Esophagus (tissue), 2 donors: ENCODE data around the gene CLCNKA. TPM values are rescaled to one million over a fixed set of nuclear protein-coding genes. Genes with fewer than 3 reads are reported as not detected.
"Not testable (repeated sequence)": the region's sequence is repeated elsewhere in the genome, so short reads cannot be mapped to it uniquely, and the experiment has no call there.

Experiments used
- H3K27ac ChIP-seq, 2 donors: one replicate each; pipeline ENCODE4 v1.5.1; 2013; ENCODE audit warnings: low read depth in 2 of 2, mild to moderate bottlenecking in 2 of 2, inconsistent platforms in 1 of 2, low read length in 1 of 2, moderate library complexity in 1 of 2
- H3K27me3 ChIP-seq, 2 donors: one replicate each; pipeline ENCODE4 v1.6.1; 2013; ENCODE audit warnings: low read length in 2 of 2, control low read depth in 1 of 2, mild to moderate bottlenecking in 1 of 2; ENCODE audit not compliant: insufficient read depth in 2 of 2, control insufficient read depth in 1 of 2
- H3K36me3 ChIP-seq, 2 donors: one replicate each; pipeline ENCODE4 v1.6.1; 2013; ENCODE audit warnings: low read length in 1 of 2; ENCODE audit not compliant: control insufficient read depth in 2 of 2, insufficient read depth in 2 of 2
- H3K4me1 ChIP-seq, 2 donors: one replicate each; pipeline ENCODE4 v1.6.1; 2013; ENCODE audit warnings: low read length in 1 of 2; ENCODE audit not compliant: control insufficient read depth in 2 of 2, insufficient read depth in 2 of 2
- H3K4me3 ChIP-seq, 2 donors: one replicate each; pipeline ENCODE4 v1.5.1; 2013; ENCODE audit warnings: low read length in 2 of 2, mild to moderate bottlenecking in 2 of 2, low read depth in 1 of 2, moderate library complexity in 1 of 2
- H3K9me3 ChIP-seq, 2 donors: one replicate each; pipeline ENCODE4 v1.6.1; 2013; ENCODE audit warnings: mild to moderate bottlenecking in 2 of 2, low read depth in 1 of 2, low read length in 1 of 2, moderate library complexity in 1 of 2; ENCODE audit not compliant: control insufficient read depth in 2 of 2, insufficient read depth in 1 of 2
- WGBS, 2 donors: extraction: QIAGEN DNeasy Blood & Tissue Kit; methylation state at CpG; one replicate each; pipeline ENCODE4 v1.1.7; 2013; 5-methylcytosine and 5-hydroxymethylcytosine counted together
- polyA plus RNA-seq, 2 donors: library from polyadenylated mRNA; stranded (reverse); fragments of 200-250 nt; gene quantifications; one replicate each; pipeline ENCODE4 v1.2.3, GENCODE V29; 2013
- donor health status: healthy with polysubstance abuse.
- donor health status: Bipolar disorder and iron deficiency.

Gene CLCNKA
- polyA plus RNA-seq, 2 donors: 0.04 to 0.06 TPM

DNA sequence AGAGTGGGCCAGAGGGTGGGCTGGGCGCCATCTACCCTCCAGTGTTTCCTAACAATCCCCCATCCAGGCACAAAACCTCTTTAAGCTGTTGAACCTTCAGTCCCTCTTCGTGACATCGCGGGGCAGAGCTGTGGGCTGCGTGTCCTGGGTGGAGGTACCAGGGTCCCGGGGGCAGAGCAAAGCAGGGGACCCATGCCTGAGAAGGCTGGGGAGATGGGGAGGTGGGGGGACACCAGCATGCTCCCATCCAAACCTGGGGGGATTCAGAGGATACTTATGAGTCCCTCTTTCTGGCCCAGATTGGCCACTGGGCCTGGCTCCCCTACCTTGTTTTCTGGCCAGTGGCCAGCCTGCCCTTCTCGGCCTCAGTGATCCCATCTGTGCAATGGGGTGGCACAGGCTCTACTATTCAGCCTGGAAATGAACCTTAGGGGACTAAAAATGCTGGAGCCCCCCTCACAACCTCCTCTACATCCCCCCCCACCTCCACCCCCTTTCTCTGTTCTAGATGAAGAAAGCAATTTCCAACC is 11.3 kb downstream of the CLCNKA start:
- H3K4me3 ChIP-seq, H3K36me3 ChIP-seq, H3K9me3 ChIP-seq, H3K27me3 ChIP-seq, H3K27ac ChIP-seq, H3K4me1 ChIP-seq: not testable (repeated sequence)
- 63 to 65% methylated on average over 7 of the region's 7 CpGs for WGBS, 2 donors

DNA sequence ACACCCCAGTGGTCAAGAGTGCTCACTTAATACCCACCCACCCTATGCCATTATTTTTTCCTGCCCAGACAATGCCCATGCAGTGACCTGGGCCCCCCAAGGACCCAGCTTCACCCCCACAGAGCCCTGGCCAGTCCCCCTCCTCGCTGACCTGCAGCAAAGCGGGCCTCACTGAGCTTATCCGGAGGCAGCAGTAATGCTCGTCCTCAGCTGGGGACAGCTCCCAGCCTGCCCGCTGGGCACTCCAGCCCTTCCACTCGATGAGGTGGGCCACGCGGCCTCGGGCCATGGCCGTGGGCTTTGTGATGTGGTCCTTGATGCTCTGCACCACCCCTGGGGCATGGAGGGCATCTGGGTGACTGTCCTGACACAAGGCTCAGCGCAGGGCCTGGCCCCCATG is 14.6 kb downstream of the CLCNKA start:
- not testable (repeated sequence) for H3K36me3 ChIP-seq, H3K27ac ChIP-seq, H3K27me3 ChIP-seq, H3K4me1 ChIP-seq, H3K9me3 ChIP-seq, H3K4me3 ChIP-seq
- 85 to 87% methylated on average over 10 to 11 of the region's 11 CpGs for WGBS, 2 donors

DNA sequence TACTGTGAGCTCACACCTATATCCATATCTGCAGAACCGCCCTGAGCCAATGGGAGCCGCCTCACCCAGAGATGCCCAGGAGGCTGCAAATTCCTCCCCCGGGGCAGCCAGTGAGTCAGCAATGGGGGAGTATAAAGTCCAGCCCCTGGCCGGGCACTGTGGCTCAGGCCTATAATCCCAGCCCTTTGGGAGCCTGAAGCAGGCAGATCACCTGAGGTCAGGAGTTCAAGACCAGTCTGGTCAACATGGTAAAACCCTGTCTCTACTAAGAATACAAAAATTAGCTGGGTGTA is 16.7 kb downstream of the CLCNKA start:
- Histone ChIP-seq H3K36me3 (no peaks in the 10 kb centered on the region), H3K27me3 (no peaks in the 10 kb centered on the region), H3K4me3 (no peak overlapping the region), H3K9me3 (no peaks in the 10 kb centered on the region), H3K27ac (no peak overlapping the region), H3K4me1 (no peaks in the 10 kb centered on the region)
- WGBS, 2 donors: 66 to 76% methylated on average over 4 of the region's 4 CpGs

DNA sequence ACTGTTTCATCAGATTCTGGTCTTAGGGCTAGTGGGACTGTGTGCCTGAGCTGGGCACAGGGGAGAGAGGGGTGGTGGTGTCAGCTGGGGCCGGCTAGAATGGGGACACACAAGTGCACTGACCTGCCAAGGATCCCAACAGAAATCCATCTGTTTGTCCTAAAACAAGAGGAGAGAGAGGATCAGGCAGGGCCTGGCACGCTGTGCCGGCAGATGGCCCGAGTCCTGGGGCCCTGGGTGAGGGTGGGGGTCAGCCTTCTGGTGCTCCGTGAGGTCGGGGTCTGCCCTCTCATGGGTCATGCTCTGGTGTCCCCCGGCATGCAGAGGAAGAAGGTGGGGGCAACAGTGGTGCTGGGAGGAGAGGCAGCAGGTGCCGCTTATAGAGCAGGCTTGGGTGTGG is 18.0 kb downstream of the CLCNKA start:
- 62 to 78% methylated on average over 5 to 8 of the region's 8 CpGs for WGBS, 2 donors

DNA sequence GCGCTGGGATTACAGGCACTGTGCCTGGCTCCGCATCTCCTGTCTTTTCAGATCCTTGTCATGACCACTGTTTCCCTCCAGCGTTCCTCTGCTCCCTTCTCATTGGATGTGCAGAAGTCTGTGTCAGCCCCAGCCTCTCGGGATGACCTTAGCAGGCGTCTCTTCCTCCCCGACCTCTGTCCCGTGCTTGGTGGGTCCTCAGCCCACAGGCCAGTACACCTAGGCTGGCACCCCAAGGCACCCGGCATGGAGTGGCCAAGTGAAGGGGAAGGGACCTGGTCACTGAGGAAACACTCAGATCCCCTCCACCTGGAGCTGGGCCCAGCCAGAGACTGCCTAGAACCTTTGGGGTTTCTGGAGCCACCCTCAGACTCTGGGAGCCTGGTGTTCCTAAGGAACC is 19.4 kb downstream of the CLCNKA start:
- no peaks in the 10 kb centered on the region for H3K4me1 ChIP-seq
- H3K27me3 ChIP-seq: no peaks in the 10 kb centered on the region
- no peaks in the 10 kb centered on the region for H3K36me3 ChIP-seq
- WGBS, 2 donors: 68 to 90% methylated on average over 8 of the region's 8 CpGs
- no peak overlapping the region for H3K27ac ChIP-seq
- no peak overlapping the region for H3K4me3 ChIP-seq
- H3K9me3 ChIP-seq: no peaks in the 10 kb centered on the region

More for the DNA sequence above, 18.0 kb downstream of the CLCNKA start:
- not testable (repeated sequence) for H3K36me3 ChIP-seq, H3K27me3 ChIP-seq, H3K4me3 ChIP-seq, H3K9me3 ChIP-seq, H3K27ac ChIP-seq, H3K4me1 ChIP-seq

DNA sequence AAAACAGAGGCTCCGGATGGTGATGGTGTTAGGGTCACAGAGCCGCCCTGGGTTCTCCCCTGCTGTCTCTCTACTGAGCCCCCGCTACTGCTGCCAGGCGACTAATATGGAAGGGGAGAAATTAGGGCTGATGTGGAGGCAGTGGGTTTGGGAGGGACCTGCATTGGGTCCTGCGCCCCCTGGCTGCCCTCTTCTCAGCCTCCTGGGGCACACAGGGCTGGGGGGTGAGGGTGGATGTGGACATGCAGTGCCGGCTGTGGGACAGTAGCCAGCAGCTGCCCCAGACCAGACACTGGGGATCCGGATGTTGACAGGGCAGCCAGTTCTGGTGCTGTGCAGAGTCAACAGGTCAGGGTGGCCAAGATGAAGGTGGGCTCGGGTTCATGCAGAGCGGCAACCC is 20.3 kb downstream of the CLCNKA start:
- H3K27ac ChIP-seq: no peak overlapping the region
- no peaks in the 10 kb centered on the region for H3K27me3 ChIP-seq
- no peaks in the 10 kb centered on the region for H3K36me3 ChIP-seq
- 79% methylated on average over 9 of the region's 9 CpGs for WGBS, 2 donors
- H3K9me3 ChIP-seq: no peaks in the 10 kb centered on the region
- H3K4me1 ChIP-seq: no peaks in the 10 kb centered on the region
- no peak overlapping the region for H3K4me3 ChIP-seq

DNA sequence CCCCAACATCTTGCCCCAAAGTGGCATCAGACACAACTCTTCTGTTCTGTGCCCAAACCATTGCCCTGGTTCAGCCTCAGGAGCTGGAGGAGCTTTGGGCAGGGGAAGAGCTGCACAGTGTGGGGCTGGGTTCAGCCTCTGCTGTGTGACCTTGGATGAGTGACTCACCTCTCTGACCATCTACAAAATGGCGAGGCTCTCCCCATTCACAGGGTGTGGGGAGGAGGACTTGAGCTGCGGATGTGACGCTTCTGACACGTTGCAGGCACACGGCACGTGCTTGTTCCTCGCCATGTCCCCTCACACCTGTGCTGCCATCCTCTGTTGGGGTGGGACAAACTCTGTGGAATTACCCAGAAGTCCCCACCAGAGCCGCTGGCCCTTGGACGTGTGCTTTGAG is 20.8 kb downstream of the CLCNKA start:
- WGBS, 2 donors: 81 to 88% methylated on average over 9 of the region's 9 CpGs
- H3K27me3 ChIP-seq, H3K4me1 ChIP-seq, H3K36me3 ChIP-seq, H3K9me3 ChIP-seq, H3K27ac ChIP-seq, H3K4me3 ChIP-seq: not testable (repeated sequence)

DNA sequence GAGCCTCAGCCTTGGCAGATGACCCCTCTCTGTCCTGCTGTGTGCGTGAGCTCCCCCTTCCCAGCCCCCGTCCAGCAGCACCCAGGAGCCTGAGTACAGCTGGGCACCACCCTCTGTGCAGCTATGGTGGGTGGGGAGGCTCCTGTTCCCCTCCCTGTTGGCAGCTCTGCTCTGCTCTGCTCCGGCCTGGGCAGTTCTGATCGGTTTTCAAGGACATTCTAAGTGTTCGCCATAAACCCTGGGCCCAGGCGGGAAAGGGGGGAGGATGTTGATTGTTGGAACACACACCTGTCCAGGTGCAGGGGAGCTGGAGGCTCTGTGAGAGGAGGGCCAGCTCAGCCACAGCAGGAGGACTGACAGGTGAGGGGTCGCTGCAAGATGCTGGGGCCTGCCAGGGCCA is 21.7 kb downstream of the CLCNKA start, which contains the start of gene CLCNKB:
Gene CLCNKB (plus strand): TSS at position 262 of the 400 bp plus-strand sequence. CDS start 711 bp downstream, outside the sequence.
- Histone ChIP-seq H3K4me1 (no peaks in the 10 kb centered on the region), H3K27ac (no peak within 1 kb of the TSS), H3K4me3 (no peak within 1 kb of the TSS), H3K27me3 (no peaks in the 10 kb centered on the region), H3K9me3 (no peaks in the 10 kb centered on the region), H3K36me3 (no peaks in the 10 kb centered on the region)
- 63 to 75% methylated on average over 7 of the region's 7 CpGs for WGBS, 2 donors

DNA sequence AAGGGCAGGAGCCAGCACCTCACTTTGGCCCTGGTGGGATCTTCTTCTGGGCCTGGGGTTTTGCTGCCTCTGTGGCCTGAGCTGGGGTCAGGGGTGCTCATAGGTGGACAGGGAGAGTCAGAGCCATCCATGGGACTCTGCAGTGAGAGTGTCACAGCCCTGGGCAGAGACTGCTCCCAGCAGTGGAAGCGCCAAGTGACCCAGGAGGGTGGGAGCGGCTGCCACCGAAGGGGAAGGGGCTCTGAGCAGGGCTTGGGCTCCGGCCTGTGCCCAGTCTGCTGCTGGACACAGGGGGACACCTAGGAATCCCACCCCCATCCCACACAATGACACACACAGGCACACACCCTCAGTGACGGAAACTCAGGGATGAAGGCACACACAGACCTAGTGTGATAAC is 22.1 kb downstream of the CLCNKA start:
- Histone ChIP-seq H3K4me1 (no peaks in the 10 kb centered on the region), H3K9me3 (no peaks in the 10 kb centered on the region), H3K4me3 (no peak overlapping the region), H3K36me3 (no peaks in the 10 kb centered on the region), H3K27ac (no peak overlapping the region), H3K27me3 (no peaks in the 10 kb centered on the region)
- WGBS, 2 donors: 86 to 97% methylated on average over 2 to 5 of the region's 5 CpGs

DNA sequence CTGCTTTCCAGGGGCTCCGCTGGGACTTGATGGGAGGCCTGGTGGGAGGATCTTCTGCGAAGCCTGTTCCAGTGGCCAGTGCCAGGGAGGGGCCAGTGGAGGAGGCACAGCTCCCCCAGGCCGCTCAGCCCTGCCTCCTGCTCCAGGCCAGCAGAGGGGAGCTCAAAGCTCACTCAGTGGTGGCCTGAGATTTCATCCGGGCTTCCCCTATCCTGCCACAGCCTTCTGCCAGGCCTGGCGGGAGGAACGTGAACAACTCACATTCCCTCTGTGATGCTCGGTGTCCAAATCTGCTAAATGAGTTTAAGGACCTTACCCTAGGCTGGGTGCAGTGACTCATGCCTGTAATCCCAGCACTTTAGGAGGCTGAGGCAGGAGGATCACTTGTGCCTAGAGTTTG is 25.0 kb downstream of the CLCNKA start:
- H3K27me3 ChIP-seq: no peaks in the 10 kb centered on the region
- H3K27ac ChIP-seq: no peak overlapping the region
- no peak overlapping the region for H3K4me3 ChIP-seq
- H3K9me3 ChIP-seq: no peaks in the 10 kb centered on the region
- no peaks in the 10 kb centered on the region for H3K4me1 ChIP-seq
- no peaks in the 10 kb centered on the region for H3K36me3 ChIP-seq
- WGBS, 2 donors: 60 to 62% methylated on average over 7 of the region's 7 CpGs
